Measurements from ENCODE around the gene NFKBIZ. TPM values are rescaled to one million over a fixed set of nuclear protein-coding genes. Genes with fewer than 3 reads are reported as not detected.
"Not testable (repeated sequence)": the region's sequence is repeated elsewhere in the genome, so short reads cannot be mapped to it uniquely, and the experiment has no call there.

NFKBIZ gene
- total and polyA plus RNA-seq, 11 donors, result 5.6 to 44.8 (median 9.9) TPM

- no peak for ATAC-seq
- H3K4me1 ChIP-seq, result peaks cover 0 to 15% (median 0%) of the 10 kb centered on the region in 12 donors
- H3K9me3 ChIP-seq, result no peaks in the 10 kb centered on the region
- no peak overlapping the region for H3K4me3 ChIP-seq
- no peaks in the 10 kb centered on the region for H3K36me3 ChIP-seq
- intact Hi-C loops (cut with DNase I), result no loop called here
- no peaks in the 10 kb centered on the region for H3K27me3 ChIP-seq
- TF ChIP-seq POLR2A (IDR thresholded peaks at IDR 0.05) (no peak), CTCF (IDR thresholded peaks at IDR 0.05) (no peak)
- WGBS, 4 donors, result 87 to 99% (median 95%) methylated on average over 2 of the region's 2 CpGs
- no peak overlapping the region for H3K27ac ChIP-seq
- DNase-seq, result no peak
Measured at GRCh38 chr3:101878589-101878988, 29.3 kb downstream of the NFKBIZ start.

- ATAC-seq (no peak), DNase-seq (no peak)
- Histone ChIP-seq H3K4me1 (peaks cover 0 to 15% (median 0%) of the 10 kb centered on the region in 12 donors), H3K4me3 (no peak overlapping the region), H3K36me3 (no peaks in the 10 kb centered on the region), H3K9me3 (no peaks in the 10 kb centered on the region), H3K27me3 (no peaks in the 10 kb centered on the region), H3K27ac (no peak overlapping the region)
- TF ChIP-seq POLR2A (IDR thresholded peaks at IDR 0.05) (no peak), CTCF (IDR thresholded peaks at IDR 0.05) (no peak)
- intact Hi-C loops (cut with DNase I), result no loop called here
- WGBS, 4 donors, result 93 to 97% (median 96%) methylated on average over 2 of the region's 2 CpGs
Measured at GRCh38 chr3:101879102-101879501, 29.8 kb downstream of the NFKBIZ start.

- Histone ChIP-seq H3K27ac (peak overlapping the region in 1 of 12 donors; percentile 48), H3K4me3 (no peak overlapping the region)
- no peak for ATAC-seq
Measured at GRCh38 chr3:101879623-101880284, 30.4 kb downstream of the NFKBIZ start.

GRCh38 chr3:101884776-101885175, 35.5 kb downstream of the NFKBIZ start:
- Histone ChIP-seq H3K9me3 (peaks cover 0 to 6% (median 0%) of the 10 kb centered on the region in 12 donors), H3K36me3 (no peaks in the 10 kb centered on the region), H3K27ac (no peak overlapping the region), H3K4me1 (peaks cover 0 to 14% (median 0%) of the 10 kb centered on the region in 12 donors), H3K27me3 (no peaks in the 10 kb centered on the region), H3K4me3 (no peak overlapping the region)
- TF ChIP-seq CTCF (IDR thresholded peaks at IDR 0.05) (no peak), POLR2A (IDR thresholded peaks at IDR 0.05) (no peak)
- WGBS, 4 donors, result 83 to 92% (median 88%) methylated on average over 1 of the region's 1 CpG
- intact Hi-C loops (cut with DNase I), result no loop called here
- ATAC-seq (no peak), DNase-seq (no peak)

More at GRCh38 chr3:101879623-101880284, 30.4 kb downstream of the NFKBIZ start:
- 67 to 72% (median 71%) methylated on average over 5 of the region's 5 CpGs for WGBS, 4 donors
- no peaks in the 10 kb centered on the region for H3K27me3 ChIP-seq
- H3K4me1 ChIP-seq, result peaks cover 0 to 15% (median 0%) of the 10 kb centered on the region in 12 donors
- DNase-seq, result no peak
- intact Hi-C loops (cut with DNase I), result no loop called here
- no peaks in the 10 kb centered on the region for H3K36me3 ChIP-seq
- TF ChIP-seq CTCF (IDR thresholded peaks at IDR 0.05) (no peak), POLR2A (IDR thresholded peaks at IDR 0.05) (no peak)
- no peaks in the 10 kb centered on the region for H3K9me3 ChIP-seq

GRCh38 chr3:101885584-101885983, 36.3 kb downstream of the NFKBIZ start:
- 93 to 96% (median 95%) methylated on average over 3 of the region's 3 CpGs for WGBS, 4 donors
- H3K4me3 ChIP-seq; intact Hi-C loops (cut with DNase I); ATAC-seq; H3K9me3 ChIP-seq; H3K36me3 ChIP-seq; H3K27me3 ChIP-seq; DNase-seq; H3K27ac ChIP-seq: not testable (repeated sequence)
- H3K4me1 ChIP-seq, result peaks cover 0 to 18% (median 0%) of the 10 kb centered on the region in 12 donors
